BJ (cell line): ENCODE results near the gene FSTL4. TPM values are rescaled to one million over a fixed set of nuclear protein-coding genes. Genes with fewer than 3 reads are reported as not detected.

Experiments
- CTCF ChIA-PET: fragments of 350-600 bp; formaldehyde crosslinking; extraction: SDS; loops from one replicate; lab custom pipeline; 2021; ENCODE audit warnings: antibody characterized with exemption, inconsistent platforms; lab: Yijun Ruan, JAX
- POLR2A ChIA-PET: fragments of 300-600 bp; sonication (Branson Sonifier 250); formaldehyde crosslinking; extraction: SDS; loops from one replicate; lab custom pipeline; 2021; ENCODE audit warnings: antibody characterized with exemption; lab: Charles Lee
- DNase-seq: peaks from one replicate; pipeline ENCODE4 v3.0.0-alpha.2; 2011; ENCODE audit warnings: low read depth
- H3K27me3 ChIP-seq: 2 replicates; pipeline ENCODE4 v1.6.0; 2011; ENCODE audit warnings: low read length; ENCODE audit not compliant: control insufficient read depth, insufficient read depth
- H3K36me3 ChIP-seq: 2 replicates; pipeline ENCODE4 v1.5.1; 2011; ENCODE audit warnings: low read length; ENCODE audit not compliant: control insufficient read depth, insufficient read depth
- H3K4me3 ChIP-seq: 2 replicates; pipeline ENCODE4 v1.5.1; 2011; ENCODE audit warnings: low read depth, mild to moderate bottlenecking, control low read depth, low read length
- polyA plus RNA-seq: library from polyadenylated mRNA; depleted of rRNA; stranded (reverse); fragments of >200 nt; gene quantifications from 2 replicates; pipeline ENCODE4 v1.2.3, GENCODE V29; 2011
- TF ChIP-seq, protein P1 (sequence below): IDR thresholded peaks from 2 replicates; pipeline ENCODE4 v1.5.1; 2011; ENCODE audit warnings: low read depth, mild to moderate bottlenecking, control low read depth, inconsistent platforms, low read length, moderate library complexity; ENCODE audit not compliant: insufficient read depth

Gene FSTL4
- polyA plus RNA-seq, 1 experiment = not detected

DNA sequence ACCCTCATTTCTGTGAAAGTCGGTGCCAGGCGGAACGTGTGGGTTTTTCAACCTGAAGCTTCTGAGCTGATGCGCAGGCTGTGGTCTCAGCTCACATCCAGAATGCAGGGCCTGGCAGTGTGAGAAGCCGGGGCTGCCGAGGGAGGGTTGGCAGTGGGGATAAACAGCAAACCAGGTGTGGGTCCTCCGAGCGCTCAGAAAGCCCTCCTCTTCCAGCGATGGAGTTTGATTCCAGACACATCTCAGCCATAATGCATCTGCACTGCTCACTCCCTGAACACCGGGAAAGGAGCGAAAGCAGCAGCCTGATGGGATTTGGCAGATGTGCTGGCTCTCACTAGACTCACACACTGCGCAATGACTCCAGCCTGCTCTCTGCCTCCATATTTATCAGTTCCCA, 280.4 kb downstream of the FSTL4 start:
- ChIA-PET POLR2A (no interaction called here), CTCF (no interaction called here)
- no peak for DNase-seq
- H3K4me3 ChIP-seq = no peak overlapping the region
- H3K27me3 ChIP-seq = no peaks in the 10 kb centered on the region; the same call in none of the 2 replicates
- no peaks in the 10 kb centered on the region for H3K36me3 ChIP-seq
- TF ChIP-seq, protein P1, sequence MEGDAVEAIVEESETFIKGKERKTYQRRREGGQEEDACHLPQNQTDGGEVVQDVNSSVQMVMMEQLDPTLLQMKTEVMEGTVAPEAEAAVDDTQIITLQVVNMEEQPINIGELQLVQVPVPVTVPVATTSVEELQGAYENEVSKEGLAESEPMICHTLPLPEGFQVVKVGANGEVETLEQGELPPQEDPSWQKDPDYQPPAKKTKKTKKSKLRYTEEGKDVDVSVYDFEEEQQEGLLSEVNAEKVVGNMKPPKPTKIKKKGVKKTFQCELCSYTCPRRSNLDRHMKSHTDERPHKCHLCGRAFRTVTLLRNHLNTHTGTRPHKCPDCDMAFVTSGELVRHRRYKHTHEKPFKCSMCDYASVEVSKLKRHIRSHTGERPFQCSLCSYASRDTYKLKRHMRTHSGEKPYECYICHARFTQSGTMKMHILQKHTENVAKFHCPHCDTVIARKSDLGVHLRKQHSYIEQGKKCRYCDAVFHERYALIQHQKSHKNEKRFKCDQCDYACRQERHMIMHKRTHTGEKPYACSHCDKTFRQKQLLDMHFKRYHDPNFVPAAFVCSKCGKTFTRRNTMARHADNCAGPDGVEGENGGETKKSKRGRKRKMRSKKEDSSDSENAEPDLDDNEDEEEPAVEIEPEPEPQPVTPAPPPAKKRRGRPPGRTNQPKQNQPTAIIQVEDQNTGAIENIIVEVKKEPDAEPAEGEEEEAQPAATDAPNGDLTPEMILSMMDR = no peak

DNA sequence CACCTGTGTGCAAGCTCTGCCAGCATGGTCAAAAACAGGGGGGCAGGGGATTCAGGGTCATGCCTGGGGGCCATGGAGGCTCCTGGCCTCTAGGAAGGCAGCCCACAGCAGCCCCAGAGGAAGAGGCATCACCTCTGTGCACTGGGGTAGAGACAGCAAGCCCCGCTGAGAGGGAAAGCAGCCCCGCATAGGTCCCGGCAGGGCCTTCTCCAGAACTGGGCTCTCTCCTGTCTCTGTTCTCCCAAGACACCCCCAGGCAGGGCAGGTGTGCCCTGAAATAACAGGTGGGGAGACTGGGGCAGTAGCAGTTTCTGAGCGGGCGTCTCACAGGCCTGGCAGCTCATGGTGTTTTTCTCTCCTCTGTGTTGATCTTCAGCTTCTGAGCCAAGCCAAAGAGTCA, 281.4 kb downstream of the FSTL4 start:
- ChIA-PET CTCF (no interaction called here), POLR2A (no interaction called here)
- no peak for DNase-seq
- Histone ChIP-seq H3K4me3 (no peak overlapping the region), H3K36me3 (no peaks in the 10 kb centered on the region), H3K27me3 (peaks cover 2% of the 10 kb centered on the region)
- TF ChIP-seq, protein P1 = no peak

DNA sequence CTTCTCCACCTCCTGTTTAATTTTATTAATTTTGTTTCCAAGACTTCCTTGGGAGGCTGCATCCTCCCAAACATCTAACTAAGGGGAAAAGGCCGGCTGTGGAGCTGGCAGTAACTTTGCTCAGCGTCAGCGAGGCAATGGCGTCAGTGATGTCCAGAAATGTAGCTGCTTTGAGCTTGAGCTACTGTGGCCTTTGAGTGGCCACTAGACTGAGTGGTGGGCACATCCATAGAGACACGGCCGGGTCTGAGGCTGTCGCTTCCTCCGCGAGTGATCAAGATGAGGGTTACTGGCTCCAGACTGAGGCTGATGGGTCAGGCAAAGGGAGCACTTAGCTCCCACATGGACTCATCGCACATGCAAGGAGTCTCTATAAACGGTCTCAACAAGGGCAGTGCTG, 283.5 kb downstream of the FSTL4 start:
- no peak overlapping the region for H3K4me3 ChIP-seq
- CTCF ChIA-PET = no interaction called here
- POLR2A ChIA-PET = no interaction called here
- TF ChIP-seq, protein P1 = no peak
- H3K36me3 ChIP-seq = no peaks in the 10 kb centered on the region
- DNase-seq = no peak
- peaks cover 2% of the 10 kb centered on the region; the same call in 1 of the 2 replicates for H3K27me3 ChIP-seq

DNA sequence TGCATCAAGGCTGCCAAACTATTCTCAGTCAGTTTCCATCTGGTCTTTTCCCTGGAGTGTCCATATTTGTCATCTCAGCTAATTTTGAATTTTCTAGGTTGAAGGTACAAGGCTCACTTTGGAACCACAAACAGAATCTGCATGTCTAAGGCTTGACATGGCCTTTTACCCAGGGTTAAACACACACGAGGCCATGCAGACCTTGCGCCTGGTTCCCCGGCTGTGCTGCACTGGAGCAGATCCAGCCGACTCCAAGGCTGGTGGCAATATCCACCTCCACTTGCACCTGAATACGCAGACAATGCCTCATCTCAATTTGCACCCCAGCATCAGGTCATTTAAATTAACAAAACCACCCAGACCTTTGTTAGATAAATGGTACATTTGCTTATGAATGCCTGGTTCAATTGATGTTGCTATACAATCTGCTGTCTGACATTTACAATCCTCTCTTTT, 284.4 kb downstream of the FSTL4 start:
- Histone ChIP-seq H3K36me3 (no peaks in the 10 kb centered on the region), H3K4me3 (no peak overlapping the region), H3K27me3 (peaks cover 2% of the 10 kb centered on the region)
- ChIA-PET POLR2A (no interaction called here), CTCF (interaction anchor here (1.9 kb wide), 1 partner anchor 10 kb away, joined by 6 read pairs; no protein-coding TSS in a partner anchor)
- TF ChIP-seq, protein P1 = no peak
- DNase-seq = no peak

DNA sequence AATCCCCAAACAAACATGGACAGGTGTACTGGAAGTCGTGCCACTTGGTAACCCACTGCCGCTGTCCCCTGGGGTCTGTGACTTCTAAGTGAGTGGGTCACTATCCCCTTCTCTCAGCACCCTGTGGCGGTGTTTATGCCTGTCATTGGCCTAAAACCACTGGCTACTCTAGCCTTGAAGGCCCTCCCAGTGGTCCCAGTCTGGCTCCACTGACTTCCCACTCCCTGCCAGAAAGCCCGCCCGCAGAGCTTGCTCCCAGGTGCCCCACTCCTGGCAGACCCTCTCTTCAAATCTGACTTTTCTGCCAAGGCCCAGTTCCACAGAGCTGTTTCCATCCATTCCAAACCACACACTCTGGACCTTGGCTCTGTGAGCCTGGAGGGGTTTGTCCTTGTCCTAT, 286.0 kb downstream of the FSTL4 start:
- TF ChIP-seq, protein P1 = no peak
- Histone ChIP-seq H3K36me3 (no peaks in the 10 kb centered on the region), H3K4me3 (no peak overlapping the region), H3K27me3 (peaks cover 2% of the 10 kb centered on the region; the same call in 1 of the 2 replicates)
- CTCF ChIA-PET = interaction anchor here (1.9 kb wide), 1 partner anchor 11 kb away, joined by 6 read pairs; no protein-coding TSS in a partner anchor
- DNase-seq = no peak
- POLR2A ChIA-PET = no interaction called here
